NB4 (cell line): Measurements from ENCODE around the gene PATE1.

Experiments
- CTCF ChIP-seq: IDR thresholded peaks from one replicate; pipeline ENCODE4 v1.5.1; 2012; ENCODE audit warnings: low read depth, low read length
- MAX ChIP-seq: IDR thresholded peaks from 2 replicates; pipeline ENCODE4 v1.6.1; 2011; ENCODE audit warnings: low read depth, low read length
- MYC ChIP-seq: IDR thresholded peaks from 2 replicates; pipeline ENCODE4 v1.6.1; 2011; ENCODE audit warnings: low read depth, low read length
- POLR2A ChIP-seq: IDR thresholded peaks from 2 replicates; pipeline ENCODE4 v1.6.1; 2011; ENCODE audit warnings: mild to moderate bottlenecking; ENCODE audit not compliant: insufficient read length; ENCODE audit errors: extremely low read depth

- TF ChIP-seq POLR2A (no peak), CTCF (no peak), MYC (no peak), MAX (no peak)
These were observed 31.2 kb downstream of the PATE1 start for GRCh38 chr11:125777309-125777708.
